K562 (cell line): Measurements from ENCODE around the gene LPGAT1. TPM values are rescaled to one million over a fixed set of nuclear protein-coding genes. Genes with fewer than 3 reads are reported as not detected.

Experiments
- ARNT ChIP-seq, 2 experiments: fragments of 450-650 bp; IDR thresholded peaks; 2 replicates each; pipeline ENCODE4 v1.6.1; 2016; ENCODE audit warnings: mild to moderate bottlenecking in 1 of 2
- ETV5 ChIP-seq: sonication (generic); formaldehyde crosslinking; IDR thresholded peaks from 2 replicates; pipeline ENCODE4 v1.4.0; 2020; ENCODE audit warnings: low read depth, mild to moderate bottlenecking, missing genetic modification reagents
- GABPA ChIP-seq: fragments of 200-800 bp; sonication (Bioruptor generic); conservative IDR thresholded peaks from 2 replicates; pipeline ENCODE4 v1.6.1; 2016; ENCODE audit warnings: low read depth, missing genetic modification characterization, missing compliant biosample characterization
- LARP7 ChIP-seq: fragments of 450-650 bp; IDR thresholded peaks from 2 replicates; pipeline ENCODE4 v1.6.1; 2016
- NFXL1 ChIP-seq: fragments of 450-650 bp; formaldehyde crosslinking; IDR thresholded peaks from 2 replicates; pipeline ENCODE4 v1.4.0; 2021; ENCODE audit warnings: mild to moderate bottlenecking
- TCF3 ChIP-seq: sonication (generic); formaldehyde crosslinking; IDR thresholded peaks from 2 replicates; pipeline ENCODE4 v1.4.0; 2020; ENCODE audit warnings: mild to moderate bottlenecking, missing genetic modification reagents
- ZBTB40 ChIP-seq, 2 experiments: fragments of 450-650 bp in 1 of 2; sonication (generic) in 1 of 2; formaldehyde crosslinking in 1 of 2; IDR thresholded peaks; 2 replicates each; pipeline versions ENCODE4 v1.7.1 to v1.9.0; 2016 to 2022; ENCODE audit warnings: inconsistent platforms in 1 of 2, mild to moderate bottlenecking in 1 of 2, missing genetic modification reagents in 1 of 2
- ZC3H4 ChIP-seq: sonication (generic); formaldehyde crosslinking; IDR thresholded peaks from 2 replicates; pipeline ENCODE4 v1.9.0; 2021; ENCODE audit warnings: missing genetic modification reagents, borderline replicate concordance
- polyA plus RNA-seq, 8 experiments: library from polyadenylated mRNA; depleted of rRNA in 4 of 8; stranded (reverse) in 5 of 8; unstranded in 3 of 8; fragments of >200 nt; fragmentation: Nextera tagmentation in 2 of 8; fragmentation: Illumina TruSeq in 1 of 8; extraction: Ambion mirVana in 2 of 8; extraction: Trizol in 1 of 8; gene quantifications; 2 replicates each; pipeline versions ENCODE4 v1.2.1 to v1.2.3, GENCODE V29; 2011 to 2014; ENCODE audit warnings: inconsistent platforms in 1 of 8, missing spikeins in 1 of 8
- total RNA-seq, 7 experiments: library from RNA; depleted of rRNA in 6 of 7; stranded (reverse); fragments of >200 nt in 6 of 7; fragmentation: Illumina TruSeq in 2 of 7; extraction: Trizol in 2 of 7; gene quantifications; 2 replicates each; pipeline versions ENCODE4 v1.2.1 to v1.2.3, GENCODE V29; 2011 to 2021; ENCODE audit warnings: low replicate concordance in 1 of 7
- TF ChIP-seq, protein P1 (sequence below): fragments of 450-650 bp; IDR thresholded peaks from 2 replicates; pipeline ENCODE4 v1.6.1; 2018; ENCODE audit warnings: mild to moderate bottlenecking, low read depth; ENCODE audit not compliant: partially characterized antibody

The LPGAT1 gene
- total and polyA plus RNA-seq, 9 of the 15 experiments (the other 6 are each of a cell fraction or from before 2014, with no cell fraction given), result 5.7 to 31.4 (median 16.3) TPM

GRCh38 chr1:211749251-211749650 is 81.3 kb downstream of the LPGAT1 start (continued):
- TF ChIP-seq, protein P1, sequence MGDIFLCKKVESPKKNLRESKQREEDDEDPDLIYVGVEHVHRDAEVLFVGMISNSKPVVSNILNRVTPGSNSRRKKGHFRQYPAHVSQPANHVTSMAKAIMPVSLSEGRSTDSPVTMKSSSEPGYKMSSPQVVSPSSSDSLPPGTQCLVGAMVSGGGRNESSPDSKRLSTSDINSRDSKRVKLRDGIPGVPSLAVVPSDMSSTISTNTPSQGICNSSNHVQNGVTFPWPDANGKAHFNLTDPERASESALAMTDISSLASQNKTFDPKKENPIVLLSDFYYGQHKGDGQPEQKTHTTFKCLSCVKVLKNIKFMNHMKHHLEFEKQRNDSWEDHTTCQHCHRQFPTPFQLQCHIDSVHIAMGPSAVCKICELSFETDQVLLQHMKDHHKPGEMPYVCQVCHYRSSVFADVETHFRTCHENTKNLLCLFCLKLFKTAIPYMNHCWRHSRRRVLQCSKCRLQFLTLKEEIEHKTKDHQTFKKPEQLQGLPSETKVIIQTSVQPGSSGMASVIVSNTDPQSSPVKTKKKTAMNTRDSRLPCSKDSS, result no peak
- TF ChIP-seq LARP7 (no peak), NFXL1 (CRISPR knock-in tag) (no peak), TCF3 (CRISPR knock-in tag) (no peak), ZC3H4 (CRISPR knock-in tag) (no peak), ARNT (IDR thresholded peaks at IDR 0.05) (no peak), ZBTB40 (IDR thresholded peaks at IDR 0.05) (no peak), ZBTB40 (CRISPR knock-in tag; IDR thresholded peaks at IDR 0.05) (no peak), ETV5 (CRISPR knock-in tag) (no peak), GABPA (tag) (no peak)
